SH-SY5Y (cell line): ENCODE data around the gene MYO7B.

ENCODE experiments used
- GATA2 ChIP-seq: IDR thresholded peaks from 2 replicates; pipeline ENCODE4 v1.6.1; 2011; ENCODE audit warnings: mild to moderate bottlenecking, low read depth, low read length
- GATA3 ChIP-seq: IDR thresholded peaks from 2 replicates; pipeline ENCODE4 v1.6.1; 2011; ENCODE audit warnings: low read depth, mild to moderate bottlenecking, low read length, moderate library complexity

The MYO7B gene

DNA sequence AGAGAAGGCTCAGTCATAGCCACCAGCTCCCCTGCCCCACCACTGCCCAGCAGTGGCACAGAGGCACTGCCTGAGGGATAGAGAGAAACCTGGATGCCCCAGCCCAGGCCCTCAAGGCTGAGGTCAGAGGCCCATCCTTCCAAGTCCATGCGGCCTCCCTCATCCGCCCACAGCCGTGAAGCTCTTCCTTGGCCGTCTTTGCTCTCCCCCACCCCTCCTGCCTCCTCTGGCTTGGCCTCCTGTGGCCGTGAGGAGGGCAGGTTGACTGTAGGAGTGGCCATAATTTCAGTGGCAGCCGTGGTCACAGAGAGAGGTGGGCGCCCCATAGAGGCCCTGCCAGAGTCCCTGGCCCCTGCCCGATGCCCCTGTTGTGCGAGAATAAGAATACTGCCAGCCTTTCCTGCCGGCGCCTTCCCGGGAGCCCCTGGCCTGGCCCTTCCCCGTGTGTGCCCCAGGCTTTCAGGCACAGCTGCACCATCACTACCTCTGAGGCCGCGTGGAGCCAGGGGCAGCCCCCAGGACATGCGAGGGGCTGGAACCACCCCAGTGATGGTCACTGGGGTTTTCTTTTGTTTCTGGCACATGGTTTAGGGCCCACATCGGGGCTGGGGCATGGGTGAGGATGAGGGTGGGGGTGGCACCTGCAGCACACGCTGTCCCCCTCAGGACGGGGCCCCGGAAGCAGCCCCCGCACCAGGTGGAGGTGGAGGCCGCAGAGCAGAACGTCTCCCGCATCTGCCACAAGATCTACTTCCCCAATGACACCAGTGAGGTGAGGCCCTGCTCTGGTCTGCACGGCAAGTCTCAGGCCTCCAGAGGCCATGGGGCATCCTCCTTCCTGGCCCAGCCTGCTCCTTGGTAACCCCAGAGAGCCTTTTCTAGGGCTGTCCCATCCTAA lies 97.4 kb downstream of the MYO7B start:
- TF ChIP-seq GATA2, result no peak
- no peak for TF ChIP-seq GATA3

GRCh38 chr2:127633556-127634065 lies 98.1 kb downstream of the MYO7B start:
- TF ChIP-seq GATA2 (no peak), GATA3 (no peak)

- TF ChIP-seq GATA2 (no peak), GATA3 (no peak)
Observed at GRCh38 chr2:127634066-127634617, 98.7 kb downstream of the MYO7B start.

- no peak for TF ChIP-seq GATA3
- no peak for TF ChIP-seq GATA2
Observed at GRCh38 chr2:127634626-127635379, 99.3 kb downstream of the MYO7B start.

- TF ChIP-seq GATA2, result no peak
- no peak for TF ChIP-seq GATA3
Observed at GRCh38 chr2:127635380-127636237, 100.1 kb downstream of the MYO7B start.

DNA sequence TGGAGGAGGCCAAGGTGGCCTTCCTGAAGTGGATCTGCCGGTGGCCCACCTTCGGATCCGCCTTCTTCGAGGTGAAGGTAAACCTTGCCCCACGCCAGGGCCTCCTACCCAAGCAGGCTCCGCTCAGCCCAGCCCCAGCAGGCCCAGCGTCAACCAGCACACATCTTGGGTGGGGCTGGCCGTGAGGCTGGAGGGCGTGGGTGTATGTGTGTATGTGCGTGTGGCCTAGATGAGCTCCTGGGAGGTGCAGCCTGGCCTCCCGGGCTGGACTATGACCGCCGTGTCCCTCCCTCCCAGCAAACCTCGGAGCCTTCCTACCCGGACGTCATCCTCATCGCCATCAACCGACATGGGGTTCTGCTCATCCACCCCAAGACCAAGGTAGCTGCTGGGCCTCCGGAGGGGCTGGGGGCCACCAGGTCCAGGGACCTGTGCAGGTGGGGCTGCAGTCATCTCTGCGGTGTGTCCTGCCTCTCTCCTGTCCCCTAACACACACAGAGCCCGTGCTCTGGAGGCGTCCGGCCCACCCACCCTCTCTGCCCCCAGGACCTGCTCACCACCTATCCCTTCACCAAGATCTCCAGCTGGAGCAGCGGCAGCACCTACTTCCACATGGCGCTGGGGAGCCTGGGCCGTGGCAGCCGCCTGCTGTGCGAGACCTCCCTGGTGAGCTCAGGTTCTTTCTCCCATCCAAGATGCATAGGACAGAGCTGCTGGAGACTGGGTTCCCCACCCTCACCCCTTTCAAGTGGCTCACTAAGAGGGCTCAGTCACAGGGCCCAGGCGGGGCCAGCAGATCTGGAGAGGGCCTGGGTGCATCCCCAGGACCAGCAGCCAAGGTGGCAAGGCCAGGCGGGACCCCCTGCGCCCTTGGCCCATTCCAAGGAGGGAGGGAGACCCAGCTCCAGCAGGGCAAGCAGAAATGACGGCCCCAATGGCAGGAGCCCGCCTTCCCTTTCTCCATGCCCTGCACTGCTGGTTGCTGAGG lies 101.1 kb downstream of the MYO7B start:
- TF ChIP-seq GATA2 (no peak), GATA3 (no peak)

- TF ChIP-seq GATA2, result no peak
- TF ChIP-seq GATA3, result no peak
Observed at GRCh38 chr2:127637236-127637630, 101.8 kb downstream of the MYO7B start.

GRCh38 chr2:127637725-127638252 lies 102.3 kb downstream of the MYO7B start:
- TF ChIP-seq GATA3, result no peak
- TF ChIP-seq GATA2, result no peak

GRCh38 chr2:127638361-127639110 lies 103.1 kb downstream of the MYO7B start:
- no peak for TF ChIP-seq GATA2
- TF ChIP-seq GATA3, result no peak

GRCh38 chr2:127639111-127639474 lies 103.6 kb downstream of the MYO7B start:
- TF ChIP-seq GATA3, result no peak
- no peak for TF ChIP-seq GATA2
